HG02885 (cell line): ENCODE results near the gene RASAL2.
"Not testable (repeated sequence)": the region's sequence is repeated elsewhere in the genome, so short reads cannot be mapped to it uniquely, and the experiment has no call there.

Experiments
- ATAC-seq: cut with Tn5 transposase; IDR thresholded peaks from one replicate; pipeline ENCODE4 v1.9.1; 2021; ENCODE audit warnings: mild to moderate bottlenecking; ENCODE audit not compliant: unreplicated experiment, poor library complexity

The RASAL2 gene

GRCh38 chr1:178496410-178497135, 402.7 kb downstream of the RASAL2 start, which contains the start of gene CLEC20A:
Gene CLEC20A, minus strand, starts transcription at chr1:178496964. Its CDS starts 25 bp downstream, at chr1:178496939.
- ATAC-seq, result no peak

GRCh38 chr1:178497903-178498478, 404.1 kb downstream of the RASAL2 start:
- no peak for ATAC-seq

- ATAC-seq, result no peak
These were observed 405.2 kb downstream of the RASAL2 start for GRCh38 chr1:178498896-178499675.

GRCh38 chr1:178500091-178500770, 406.3 kb downstream of the RASAL2 start:
- no peak for ATAC-seq

GRCh38 chr1:178500936-178501554, 407.1 kb downstream of the RASAL2 start:
- ATAC-seq, result no peak

- peak; percentile 81 for ATAC-seq
These were observed 407.9 kb downstream of the RASAL2 start for GRCh38 chr1:178501705-178502329.

- ATAC-seq, result no peak
These were observed 408.4 kb downstream of the RASAL2 start for GRCh38 chr1:178502330-178502714.

GRCh38 chr1:178502856-178503255, 409.0 kb downstream of the RASAL2 start:
- no peak for ATAC-seq

- ATAC-seq, result not testable (repeated sequence)
These were observed 409.4 kb downstream of the RASAL2 start for GRCh38 chr1:178503316-178503715.

GRCh38 chr1:178503849-178504248, 409.9 kb downstream of the RASAL2 start:
- no peak for ATAC-seq

- ATAC-seq, result no peak
These were observed 410.4 kb downstream of the RASAL2 start for GRCh38 chr1:178504286-178504685.

- ATAC-seq, result no peak
These were observed 412.3 kb downstream of the RASAL2 start for GRCh38 chr1:178506177-178506576.

GRCh38 chr1:178506669-178507068, 412.8 kb downstream of the RASAL2 start:
- no peak for ATAC-seq

GRCh38 chr1:178509414-178510007, 415.6 kb downstream of the RASAL2 start:
- ATAC-seq, result no peak

- no peak for ATAC-seq
These were observed 416.3 kb downstream of the RASAL2 start for GRCh38 chr1:178510155-178510554.

- no peak for ATAC-seq
These were observed 418.8 kb downstream of the RASAL2 start, which contains the start of gene TEX35 for GRCh38 chr1:178512566-178513277. Gene TEX35, plus strand, starts transcription at chr1:178513109. Its CDS starts 80 bp downstream, at chr1:178513189.

- no peak for ATAC-seq
These were observed 419.5 kb downstream of the RASAL2 start for GRCh38 chr1:178513278-178513983.

- no peak for ATAC-seq
These were observed 422.2 kb downstream of the RASAL2 start for GRCh38 chr1:178516110-178516509.
